ENCODE results near the gene MCL1. TPM values are rescaled to one million over a fixed set of nuclear protein-coding genes. Genes with fewer than 3 reads are reported as not detected.
A peak's percentile ranks its signal among the peaks of the same experiment; 100 is the strongest.

The MCL1 gene
- total RNA-seq, 1 donor from 2014 or later = 193 TPM

DNA sequence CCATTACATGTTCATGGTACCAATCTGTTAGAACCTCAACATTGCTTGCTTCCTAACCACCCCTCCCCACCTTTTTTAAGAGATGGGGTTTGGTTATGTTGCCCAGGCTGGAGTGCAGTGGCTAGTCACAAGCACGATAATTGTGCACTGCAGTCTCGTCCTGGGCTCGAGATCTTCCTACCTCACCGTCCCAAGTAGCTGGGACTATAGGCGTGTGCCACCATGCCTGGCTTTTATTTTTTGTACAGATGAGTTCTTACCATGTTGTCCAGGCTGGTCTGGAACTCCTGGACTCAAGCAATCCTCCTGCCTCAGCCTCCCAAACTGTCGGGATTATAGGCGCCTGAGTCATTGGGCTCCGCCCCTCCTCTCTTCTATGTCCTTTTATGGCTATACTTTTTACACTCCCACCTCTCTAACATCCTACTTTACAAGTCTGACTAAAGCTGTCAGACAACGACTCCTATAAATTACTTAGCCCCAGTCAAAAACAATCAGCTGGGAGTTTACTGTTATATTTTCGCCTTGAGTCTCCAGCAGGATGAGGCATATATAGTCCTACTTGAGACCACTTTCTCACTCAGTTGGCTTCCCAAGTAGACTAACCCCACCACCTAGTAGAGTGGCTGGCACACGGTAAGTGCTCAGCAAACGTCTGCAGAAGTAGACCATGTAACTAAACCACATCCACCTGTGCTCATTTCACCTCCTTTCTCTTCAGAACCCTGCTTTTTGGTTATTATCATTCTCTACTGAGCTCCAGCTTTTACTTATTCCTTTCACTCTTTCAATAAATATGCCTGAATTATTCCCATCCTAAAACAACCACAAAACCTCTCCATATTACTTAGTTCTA is 36.2 kb upstream of the MCL1 start:
- DNase-seq (ENCODE audit: low spot score) = no peak
- Mint-ChIP-seq H3K27me3 (ENCODE audit: unreplicated experiment) (peaks cover 6% of the 10 kb centered on the region), H3K27ac (ENCODE audit: unreplicated experiment) (peak overlapping the region; percentile 37), H3K9me3 (ENCODE audit: unreplicated experiment) (no peaks in the 10 kb centered on the region), H3K4me3 (ENCODE audit: unreplicated experiment) (peak overlapping the region; percentile 1), H3K36me3 (ENCODE audit: low read depth, unreplicated experiment) (peaks cover 22% of the 10 kb centered on the region), H3K4me1 (ENCODE audit: unreplicated experiment) (peaks cover 25% of the 10 kb centered on the region)
- TF ChIP-seq, protein P1, sequence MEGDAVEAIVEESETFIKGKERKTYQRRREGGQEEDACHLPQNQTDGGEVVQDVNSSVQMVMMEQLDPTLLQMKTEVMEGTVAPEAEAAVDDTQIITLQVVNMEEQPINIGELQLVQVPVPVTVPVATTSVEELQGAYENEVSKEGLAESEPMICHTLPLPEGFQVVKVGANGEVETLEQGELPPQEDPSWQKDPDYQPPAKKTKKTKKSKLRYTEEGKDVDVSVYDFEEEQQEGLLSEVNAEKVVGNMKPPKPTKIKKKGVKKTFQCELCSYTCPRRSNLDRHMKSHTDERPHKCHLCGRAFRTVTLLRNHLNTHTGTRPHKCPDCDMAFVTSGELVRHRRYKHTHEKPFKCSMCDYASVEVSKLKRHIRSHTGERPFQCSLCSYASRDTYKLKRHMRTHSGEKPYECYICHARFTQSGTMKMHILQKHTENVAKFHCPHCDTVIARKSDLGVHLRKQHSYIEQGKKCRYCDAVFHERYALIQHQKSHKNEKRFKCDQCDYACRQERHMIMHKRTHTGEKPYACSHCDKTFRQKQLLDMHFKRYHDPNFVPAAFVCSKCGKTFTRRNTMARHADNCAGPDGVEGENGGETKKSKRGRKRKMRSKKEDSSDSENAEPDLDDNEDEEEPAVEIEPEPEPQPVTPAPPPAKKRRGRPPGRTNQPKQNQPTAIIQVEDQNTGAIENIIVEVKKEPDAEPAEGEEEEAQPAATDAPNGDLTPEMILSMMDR (IDR thresholded peaks at IDR 0.05; ENCODE audit: unreplicated experiment) = no peak

DNA sequence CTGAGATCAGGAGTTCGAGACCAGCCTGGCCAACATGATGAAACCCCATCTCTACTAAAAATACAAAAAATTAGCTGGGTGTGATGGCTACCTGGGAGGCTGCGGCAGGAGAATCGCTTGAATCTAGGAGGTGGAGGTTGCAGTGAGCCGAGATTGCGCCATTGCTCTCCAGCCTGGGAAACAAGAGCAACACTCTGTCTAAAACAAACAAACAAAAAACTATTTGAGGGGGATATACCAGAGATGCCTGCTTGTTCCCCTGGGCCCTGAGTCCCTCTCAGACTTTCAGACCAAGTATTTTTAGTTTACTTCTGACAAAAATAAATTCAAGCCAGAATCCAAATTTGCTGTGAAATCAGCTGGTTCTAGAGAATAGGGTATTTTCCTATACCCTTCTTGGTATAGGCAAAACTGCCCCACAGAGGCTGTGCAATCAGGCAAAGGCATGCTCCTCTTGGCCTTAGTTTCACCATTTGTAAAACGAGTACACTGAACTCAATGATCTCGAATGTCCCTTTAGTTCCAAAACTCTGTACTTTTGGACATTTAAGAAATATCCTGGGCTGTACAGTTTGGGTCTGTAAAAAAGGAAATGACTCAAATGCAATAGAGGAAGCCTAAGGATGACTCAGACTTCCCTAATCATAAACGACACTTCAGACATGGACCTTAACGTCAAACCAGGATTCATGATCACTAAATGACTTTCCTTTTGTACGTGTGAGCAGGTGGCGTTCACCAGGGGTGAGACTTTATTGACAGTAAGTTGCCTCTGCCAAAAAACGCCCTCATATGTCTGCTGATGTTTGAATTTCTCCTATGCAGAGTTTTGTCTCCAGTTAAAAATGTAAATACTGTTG is 33.9 kb upstream of the MCL1 start:
- Mint-ChIP-seq H3K4me1 (ENCODE audit: unreplicated experiment) (peaks cover 28% of the 10 kb centered on the region), H3K27me3 (ENCODE audit: unreplicated experiment) (peaks cover 4% of the 10 kb centered on the region), H3K4me3 (ENCODE audit: unreplicated experiment) (no peak overlapping the region), H3K27ac (ENCODE audit: unreplicated experiment) (peak overlapping the region; percentile 98), H3K36me3 (ENCODE audit: low read depth, unreplicated experiment) (peaks cover 8% of the 10 kb centered on the region), H3K9me3 (ENCODE audit: unreplicated experiment) (no peaks in the 10 kb centered on the region)
- DNase-seq (ENCODE audit: low spot score) = no peak
- TF ChIP-seq, protein P1 (IDR thresholded peaks at IDR 0.05; ENCODE audit: unreplicated experiment) = no peak

DNA sequence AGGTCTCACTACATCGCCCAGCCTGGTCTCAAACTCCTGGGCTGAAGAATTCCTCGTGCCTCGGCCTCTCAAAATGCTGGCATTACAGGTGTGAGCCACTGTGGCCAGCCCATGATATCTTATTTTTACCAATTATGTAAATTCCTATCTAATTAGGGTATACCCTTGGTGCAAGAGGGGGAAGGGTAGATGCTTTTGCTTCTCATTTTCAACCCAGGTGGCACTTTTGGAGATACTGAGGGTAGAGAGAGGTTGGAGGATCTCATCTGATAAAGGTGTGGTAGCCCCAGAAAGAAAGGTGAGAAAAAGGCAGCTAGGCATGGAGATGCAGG is 32.6 kb upstream of the MCL1 start:
- no peak for DNase-seq (ENCODE audit: low spot score)
- H3K36me3 Mint-ChIP-seq (ENCODE audit: low read depth, unreplicated experiment) = peaks cover 6% of the 10 kb centered on the region
- peaks cover 4% of the 10 kb centered on the region for H3K27me3 Mint-ChIP-seq (ENCODE audit: unreplicated experiment)
- peak overlapping the region; percentile 98 for H3K27ac Mint-ChIP-seq (ENCODE audit: unreplicated experiment)
- peak overlapping the region; percentile 82 for H3K4me3 Mint-ChIP-seq (ENCODE audit: unreplicated experiment)
- TF ChIP-seq, protein P1 (IDR thresholded peaks at IDR 0.05; ENCODE audit: unreplicated experiment) = no peak
- peaks cover 28% of the 10 kb centered on the region for H3K4me1 Mint-ChIP-seq (ENCODE audit: unreplicated experiment)
- no peaks in the 10 kb centered on the region for H3K9me3 Mint-ChIP-seq (ENCODE audit: unreplicated experiment)

DNA sequence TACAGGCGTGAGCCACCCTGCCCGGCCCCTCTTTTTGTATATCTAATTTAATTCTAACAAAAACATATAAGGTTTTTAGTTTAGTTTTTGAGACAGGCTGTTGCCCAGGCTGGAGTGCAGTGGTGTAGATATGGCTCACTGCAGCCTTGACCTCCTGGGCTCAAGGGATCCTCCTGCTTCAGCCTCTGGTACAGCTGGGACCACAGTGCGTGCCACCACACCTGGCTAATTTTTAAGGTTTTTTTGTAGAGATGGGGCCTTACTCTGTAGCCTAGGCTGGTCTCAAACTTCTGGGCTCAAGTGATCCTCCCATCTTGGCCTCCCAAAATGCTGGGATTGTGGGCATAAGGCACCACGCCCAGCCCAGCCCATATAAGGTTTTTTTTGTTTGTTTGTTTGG is 31.2 kb upstream of the MCL1 start:
- no peaks in the 10 kb centered on the region for H3K9me3 Mint-ChIP-seq (ENCODE audit: unreplicated experiment)
- H3K27ac Mint-ChIP-seq (ENCODE audit: unreplicated experiment) = peak overlapping the region; percentile 98
- peaks cover 28% of the 10 kb centered on the region for H3K4me1 Mint-ChIP-seq (ENCODE audit: unreplicated experiment)
- no peak for DNase-seq (ENCODE audit: low spot score)
- TF ChIP-seq, protein P1 (IDR thresholded peaks at IDR 0.05; ENCODE audit: unreplicated experiment) = no peak
- peaks cover 3% of the 10 kb centered on the region for H3K36me3 Mint-ChIP-seq (ENCODE audit: low read depth, unreplicated experiment)
- peaks cover 4% of the 10 kb centered on the region for H3K27me3 Mint-ChIP-seq (ENCODE audit: unreplicated experiment)
- no peak overlapping the region for H3K4me3 Mint-ChIP-seq (ENCODE audit: unreplicated experiment)
